SK-N-SH treated with all-trans-retinoic acid at 6 μM for 48 hours (cell line): ENCODE measurements around the gene ZNF716.

Source experiments
- ATAC-seq: fragments of 200-7000 bp; cut with Tn5 transposase; 3 replicates; pipeline ENCODE4 v1.9.1; 2020; ENCODE audit warnings: mild to moderate bottlenecking, moderate library complexity
- ARNTL ChIP-seq: fragments of 450-650 bp; formaldehyde crosslinking; IDR thresholded peaks from 2 replicates; pipeline ENCODE4 v1.5.0; 2020; ENCODE audit warnings: low read depth, mild to moderate bottlenecking, moderate library complexity, borderline replicate concordance
- BACH2 ChIP-seq: fragments of 250-450 bp; sonication (Bioruptor Pico); IDR thresholded peaks from 2 replicates; pipeline ENCODE4 v1.9.0; 2021; ENCODE audit warnings: mild to moderate bottlenecking, borderline replicate concordance
- CSDC2 ChIP-seq: fragments of 250-450 bp; sonication (Bioruptor Pico); IDR thresholded peaks from 2 replicates; pipeline ENCODE4 v1.5.0; 2020; ENCODE audit warnings: mild to moderate bottlenecking, moderate library complexity
- ESRRG ChIP-seq: fragments of 250-450 bp; sonication (Bioruptor Pico); IDR thresholded peaks from 2 replicates; pipeline ENCODE4 v1.6.1; 2021; ENCODE audit warnings: mild to moderate bottlenecking
- GLIS3 ChIP-seq: fragments of 250-450 bp; sonication (Bioruptor Pico); IDR thresholded peaks from 2 replicates; pipeline ENCODE4 v1.5.0; 2020; ENCODE audit warnings: mild to moderate bottlenecking, moderate library complexity
- ISL1 ChIP-seq: fragments of 250-450 bp; sonication (Bioruptor Pico); IDR thresholded peaks from 2 replicates; pipeline ENCODE4 v2.1.2; 2022; ENCODE audit warnings: mild to moderate bottlenecking, moderate library complexity
- OSR1 ChIP-seq: fragments of 250-450 bp; sonication (Bioruptor Pico); IDR thresholded peaks from 2 replicates; pipeline ENCODE4 v1.8.0; 2022; ENCODE audit warnings: moderate library complexity, mild to moderate bottlenecking, inconsistent platforms
- PPARA ChIP-seq: fragments of 250-450 bp; sonication (Bioruptor Pico); IDR thresholded peaks from 2 replicates; pipeline ENCODE4 v1.5.0; 2020; ENCODE audit warnings: mild to moderate bottlenecking, borderline replicate concordance
- RARB ChIP-seq: fragments of 250-450 bp; sonication (Bioruptor Pico); IDR thresholded peaks from 2 replicates; pipeline ENCODE4 v1.8.0; 2021; ENCODE audit warnings: mild to moderate bottlenecking, moderate library complexity
- SNAI2 ChIP-seq: fragments of 250-450 bp; sonication (Bioruptor Pico); IDR thresholded peaks from 2 replicates; pipeline ENCODE4 v1.5.0; 2020; ENCODE audit warnings: mild to moderate bottlenecking, moderate library complexity
- TCF4 ChIP-seq: fragments of 250-450 bp; sonication (Bioruptor Pico); IDR thresholded peaks from 2 replicates; pipeline ENCODE4 v1.8.0; 2021; ENCODE audit warnings: mild to moderate bottlenecking, moderate library complexity, borderline replicate concordance
- TOX ChIP-seq: fragments of 250-450 bp; sonication (Bioruptor Pico); IDR thresholded peaks from 2 replicates; pipeline ENCODE4 v1.8.0; 2021; ENCODE audit warnings: mild to moderate bottlenecking, moderate library complexity, borderline replicate concordance
- ZC3H10 ChIP-seq: fragments of 250-450 bp; sonication (Bioruptor Pico); IDR thresholded peaks from 2 replicates; pipeline ENCODE4 v1.5.1; 2021; ENCODE audit warnings: mild to moderate bottlenecking, moderate library complexity
- ZFP3 ChIP-seq: fragments of 250-450 bp; sonication (Bioruptor Pico); IDR thresholded peaks from 2 replicates; pipeline ENCODE4 v1.5.0; 2020; ENCODE audit warnings: mild to moderate bottlenecking, moderate library complexity
- ZFP30 ChIP-seq: fragments of 450-650 bp; formaldehyde crosslinking; IDR thresholded peaks from 2 replicates; pipeline ENCODE4 v1.5.0; 2022; ENCODE audit warnings: mild to moderate bottlenecking, moderate library complexity
- ZNF565 ChIP-seq: fragments of 450-650 bp; formaldehyde crosslinking; conservative IDR thresholded peaks from 2 replicates; pipeline ENCODE4 v1.5.0; 2020; ENCODE audit warnings: low read depth, mild to moderate bottlenecking, moderate library complexity
- ZNF70 ChIP-seq: fragments of 450-650 bp; formaldehyde crosslinking; IDR thresholded peaks from 2 replicates; pipeline ENCODE4 v1.5.0; 2020; ENCODE audit warnings: mild to moderate bottlenecking, moderate library complexity
- ZNF8 ChIP-seq: fragments of 450-650 bp; formaldehyde crosslinking; IDR thresholded peaks from 2 replicates; pipeline ENCODE4 v1.5.0; 2020; ENCODE audit warnings: mild to moderate bottlenecking, moderate library complexity
- TF ChIP-seq, protein P1 (sequence below): fragments of 250-450 bp; sonication (Bioruptor Pico); IDR thresholded peaks from 2 replicates; pipeline ENCODE4 v1.8.0; 2020; ENCODE audit warnings: mild to moderate bottlenecking, moderate library complexity, borderline replicate concordance
- TF ChIP-seq, protein P2 (sequence below): fragments of 250-450 bp; sonication (Bioruptor Pico); IDR thresholded peaks from 2 replicates; pipeline ENCODE4 v1.5.0; 2020; ENCODE audit warnings: mild to moderate bottlenecking, moderate library complexity
- TF ChIP-seq, protein P3 (sequence below): fragments of 250-450 bp; sonication (Bioruptor Pico); IDR thresholded peaks from 2 replicates; pipeline ENCODE4 v1.8.0; 2021; ENCODE audit warnings: low read depth, mild to moderate bottlenecking, moderate library complexity, borderline replicate concordance
- TF ChIP-seq, protein P4 (sequence below): fragments of 250-450 bp; sonication (Bioruptor Pico); IDR thresholded peaks from 2 replicates; pipeline ENCODE4 v1.5.1; 2021; ENCODE audit warnings: mild to moderate bottlenecking, moderate library complexity

The ZNF716 gene

DNA sequence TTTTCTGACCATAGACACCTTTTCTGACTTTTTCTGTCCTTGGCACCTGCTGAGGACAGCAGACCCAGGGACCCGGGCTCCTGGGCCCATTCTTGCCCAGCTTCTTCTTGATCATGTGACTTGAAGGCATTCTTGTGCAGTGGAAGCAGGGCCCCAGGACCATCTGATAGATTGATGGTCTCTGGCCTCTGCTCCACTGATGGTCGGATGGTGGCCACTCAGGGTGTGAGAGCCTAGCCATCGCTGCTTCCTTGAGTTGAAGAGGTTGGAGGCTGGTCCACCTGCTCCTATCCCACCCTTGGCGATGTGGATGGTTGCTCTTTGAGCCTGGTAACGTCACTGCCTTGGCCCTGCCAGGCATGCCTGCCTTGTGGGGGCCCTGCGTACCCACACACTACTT, 37.8 kb upstream of the ZNF716 start:
- ATAC-seq = no peak
- TF ChIP-seq ZFP3 (no peak), SNAI2 (CRISPR knock-in tag) (no peak), CSDC2 (CRISPR knock-in tag) (no peak), TCF4 (no peak), TOX (CRISPR knock-in tag) (no peak), RARB (CRISPR knock-in tag) (no peak), ZNF70 (CRISPR knock-in tag) (no peak), ZC3H10 (CRISPR knock-in tag) (no peak), BACH2 (CRISPR knock-in tag) (no peak)
- TF ChIP-seq, protein P1, sequence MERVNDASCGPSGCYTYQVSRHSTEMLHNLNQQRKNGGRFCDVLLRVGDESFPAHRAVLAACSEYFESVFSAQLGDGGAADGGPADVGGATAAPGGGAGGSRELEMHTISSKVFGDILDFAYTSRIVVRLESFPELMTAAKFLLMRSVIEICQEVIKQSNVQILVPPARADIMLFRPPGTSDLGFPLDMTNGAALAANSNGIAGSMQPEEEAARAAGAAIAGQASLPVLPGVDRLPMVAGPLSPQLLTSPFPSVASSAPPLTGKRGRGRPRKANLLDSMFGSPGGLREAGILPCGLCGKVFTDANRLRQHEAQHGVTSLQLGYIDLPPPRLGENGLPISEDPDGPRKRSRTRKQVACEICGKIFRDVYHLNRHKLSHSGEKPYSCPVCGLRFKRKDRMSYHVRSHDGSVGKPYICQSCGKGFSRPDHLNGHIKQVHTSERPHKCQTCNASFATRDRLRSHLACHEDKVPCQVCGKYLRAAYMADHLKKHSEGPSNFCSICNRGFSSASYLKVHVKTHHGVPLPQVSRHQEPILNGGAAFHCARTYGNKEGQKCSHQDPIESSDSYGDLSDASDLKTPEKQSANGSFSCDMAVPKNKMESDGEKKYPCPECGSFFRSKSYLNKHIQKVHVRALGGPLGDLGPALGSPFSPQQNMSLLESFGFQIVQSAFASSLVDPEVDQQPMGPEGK = no peak
- TF ChIP-seq, protein P2, sequence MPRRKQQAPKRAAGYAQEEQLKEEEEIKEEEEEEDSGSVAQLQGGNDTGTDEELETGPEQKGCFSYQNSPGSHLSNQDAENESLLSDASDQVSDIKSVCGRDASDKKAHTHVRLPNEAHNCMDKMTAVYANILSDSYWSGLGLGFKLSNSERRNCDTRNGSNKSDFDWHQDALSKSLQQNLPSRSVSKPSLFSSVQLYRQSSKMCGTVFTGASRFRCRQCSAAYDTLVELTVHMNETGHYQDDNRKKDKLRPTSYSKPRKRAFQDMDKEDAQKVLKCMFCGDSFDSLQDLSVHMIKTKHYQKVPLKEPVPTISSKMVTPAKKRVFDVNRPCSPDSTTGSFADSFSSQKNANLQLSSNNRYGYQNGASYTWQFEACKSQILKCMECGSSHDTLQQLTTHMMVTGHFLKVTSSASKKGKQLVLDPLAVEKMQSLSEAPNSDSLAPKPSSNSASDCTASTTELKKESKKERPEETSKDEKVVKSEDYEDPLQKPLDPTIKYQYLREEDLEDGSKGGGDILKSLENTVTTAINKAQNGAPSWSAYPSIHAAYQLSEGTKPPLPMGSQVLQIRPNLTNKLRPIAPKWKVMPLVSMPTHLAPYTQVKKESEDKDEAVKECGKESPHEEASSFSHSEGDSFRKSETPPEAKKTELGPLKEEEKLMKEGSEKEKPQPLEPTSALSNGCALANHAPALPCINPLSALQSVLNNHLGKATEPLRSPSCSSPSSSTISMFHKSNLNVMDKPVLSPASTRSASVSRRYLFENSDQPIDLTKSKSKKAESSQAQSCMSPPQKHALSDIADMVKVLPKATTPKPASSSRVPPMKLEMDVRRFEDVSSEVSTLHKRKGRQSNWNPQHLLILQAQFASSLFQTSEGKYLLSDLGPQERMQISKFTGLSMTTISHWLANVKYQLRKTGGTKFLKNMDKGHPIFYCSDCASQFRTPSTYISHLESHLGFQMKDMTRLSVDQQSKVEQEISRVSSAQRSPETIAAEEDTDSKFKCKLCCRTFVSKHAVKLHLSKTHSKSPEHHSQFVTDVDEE (CRISPR knock-in tag) = no peak

DNA sequence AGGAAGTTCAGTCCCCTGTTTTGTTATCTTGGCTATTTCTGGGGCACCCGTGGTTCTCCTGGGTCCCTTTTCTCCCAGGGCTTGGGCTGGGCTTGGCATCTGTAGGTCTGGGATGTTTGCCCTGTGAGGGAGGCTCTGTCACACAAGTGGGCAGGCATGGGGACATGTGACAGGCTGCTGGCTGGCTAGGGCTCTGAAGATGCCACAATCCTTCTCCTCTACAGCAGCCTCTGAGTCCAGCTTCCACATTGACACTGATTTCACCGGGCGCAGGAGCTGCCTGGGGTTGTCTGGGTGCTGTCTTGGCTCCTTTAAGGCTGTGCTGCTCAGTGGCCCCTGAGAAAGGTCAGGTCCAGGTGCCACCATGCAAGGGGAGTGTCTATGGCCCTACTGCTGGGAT, 37.4 kb upstream of the ZNF716 start:
- no peak for TF ChIP-seq ZNF565
- no peak for TF ChIP-seq BACH2 (CRISPR knock-in tag)
- no peak for TF ChIP-seq OSR1 (CRISPR knock-in tag)
- TF ChIP-seq, protein P1 = no peak
- TF ChIP-seq, protein P3, sequence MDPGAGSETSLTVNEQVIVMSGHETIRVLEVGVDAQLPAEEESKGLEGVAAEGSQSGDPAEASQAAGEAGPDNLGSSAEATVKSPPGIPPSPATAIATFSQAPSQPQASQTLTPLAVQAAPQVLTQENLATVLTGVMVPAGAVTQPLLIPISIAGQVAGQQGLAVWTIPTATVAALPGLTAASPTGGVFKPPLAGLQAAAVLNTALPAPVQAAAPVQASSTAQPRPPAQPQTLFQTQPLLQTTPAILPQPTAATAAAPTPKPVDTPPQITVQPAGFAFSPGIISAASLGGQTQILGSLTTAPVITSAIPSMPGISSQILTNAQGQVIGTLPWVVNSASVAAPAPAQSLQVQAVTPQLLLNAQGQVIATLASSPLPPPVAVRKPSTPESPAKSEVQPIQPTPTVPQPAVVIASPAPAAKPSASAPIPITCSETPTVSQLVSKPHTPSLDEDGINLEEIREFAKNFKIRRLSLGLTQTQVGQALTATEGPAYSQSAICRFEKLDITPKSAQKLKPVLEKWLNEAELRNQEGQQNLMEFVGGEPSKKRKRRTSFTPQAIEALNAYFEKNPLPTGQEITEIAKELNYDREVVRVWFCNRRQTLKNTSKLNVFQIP (CRISPR knock-in tag) = no peak
- no peak for TF ChIP-seq ZNF8 (CRISPR knock-in tag)
- TF ChIP-seq GLIS3 (CRISPR knock-in tag) = no peak
- no peak for TF ChIP-seq SNAI2 (CRISPR knock-in tag)
- no peak for TF ChIP-seq RARB (CRISPR knock-in tag)
- no peak for TF ChIP-seq ESRRG (CRISPR knock-in tag)
- ATAC-seq = no peak

DNA sequence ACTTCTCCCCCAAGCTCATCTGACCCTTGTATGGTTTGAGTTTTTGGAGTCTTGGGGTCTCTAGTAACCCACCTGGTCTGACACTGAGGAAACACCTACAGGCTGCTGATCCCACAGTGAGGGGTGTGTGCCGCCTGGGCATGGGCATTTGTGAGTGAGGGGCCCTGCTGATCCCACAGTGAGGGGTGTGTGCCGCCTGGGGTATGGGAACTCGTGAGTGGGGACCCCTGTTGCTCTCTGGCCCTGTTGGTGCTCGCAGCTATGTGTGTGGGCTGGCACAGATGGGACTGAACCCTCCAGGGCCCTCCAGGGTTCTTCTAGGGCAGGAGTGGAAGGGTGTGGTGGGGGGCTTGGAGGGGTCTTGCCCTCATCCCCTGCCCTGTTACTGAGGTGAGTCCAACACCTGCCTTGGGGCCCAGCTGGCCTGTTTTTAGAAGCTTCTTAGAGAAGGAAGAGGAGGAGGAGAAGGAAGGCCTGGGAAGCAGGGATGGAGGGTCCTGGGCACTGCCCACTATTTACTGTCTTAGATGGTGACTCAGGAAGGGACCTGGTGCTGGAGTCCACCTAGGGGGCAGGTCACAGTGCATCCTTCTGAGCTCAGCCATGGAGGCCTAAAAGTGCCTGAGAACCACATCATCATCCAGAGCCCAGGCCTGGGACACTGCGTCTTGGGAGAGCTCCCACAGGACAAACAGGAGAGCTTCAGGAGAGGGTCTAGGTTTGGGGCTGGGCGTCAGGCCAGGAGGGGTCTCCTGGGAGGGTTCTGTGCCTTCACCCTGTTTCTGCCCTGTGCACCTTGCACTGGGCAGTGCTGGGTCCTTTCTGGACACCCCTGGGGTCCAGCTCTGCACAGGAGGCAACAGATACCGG, 36.2 kb upstream of the ZNF716 start:
- no peak for ATAC-seq

More for the DNA sequence above, 36.2 kb upstream of the ZNF716 start:
- TF ChIP-seq, protein P4, sequence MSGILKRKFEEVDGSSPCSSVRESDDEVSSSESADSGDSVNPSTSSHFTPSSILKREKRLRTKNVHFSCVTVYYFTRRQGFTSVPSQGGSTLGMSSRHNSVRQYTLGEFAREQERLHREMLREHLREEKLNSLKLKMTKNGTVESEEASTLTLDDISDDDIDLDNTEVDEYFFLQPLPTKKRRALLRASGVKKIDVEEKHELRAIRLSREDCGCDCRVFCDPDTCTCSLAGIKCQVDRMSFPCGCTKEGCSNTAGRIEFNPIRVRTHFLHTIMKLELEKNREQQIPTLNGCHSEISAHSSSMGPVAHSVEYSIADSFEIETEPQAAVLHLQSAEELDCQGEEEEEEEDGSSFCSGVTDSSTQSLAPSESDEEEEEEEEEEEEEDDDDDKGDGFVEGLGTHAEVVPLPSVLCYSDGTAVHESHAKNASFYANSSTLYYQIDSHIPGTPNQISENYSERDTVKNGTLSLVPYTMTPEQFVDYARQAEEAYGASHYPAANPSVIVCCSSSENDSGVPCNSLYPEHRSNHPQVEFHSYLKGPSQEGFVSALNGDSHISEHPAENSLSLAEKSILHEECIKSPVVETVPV (CRISPR knock-in tag) = no peak
- no peak for TF ChIP-seq GLIS3 (CRISPR knock-in tag)
- no peak for TF ChIP-seq TCF4
- no peak for TF ChIP-seq ZC3H10 (CRISPR knock-in tag)
- no peak for TF ChIP-seq ZFP30 (CRISPR knock-in tag)
- TF ChIP-seq, protein P3 (CRISPR knock-in tag) = no peak
- TF ChIP-seq ZFP3 = no peak
- no peak for TF ChIP-seq TOX (CRISPR knock-in tag)
- no peak for TF ChIP-seq ARNTL (CRISPR knock-in tag)
- TF ChIP-seq BACH2 (CRISPR knock-in tag) = no peak
- no peak for TF ChIP-seq ZNF8 (CRISPR knock-in tag)
- TF ChIP-seq PPARA = no peak
- no peak for TF ChIP-seq ISL1 (CRISPR knock-in tag)
- TF ChIP-seq ESRRG (CRISPR knock-in tag) = no peak
- TF ChIP-seq, protein P2 (CRISPR knock-in tag) = no peak
